GM19324 (cell line): Measurements from ENCODE around the gene SLC25A21.
A peak's percentile ranks its signal among the peaks of the same experiment; 100 is the strongest.

Source experiments
- ATAC-seq: cut with Tn5 transposase; IDR thresholded peaks from one replicate; pipeline ENCODE4 v1.9.1; 2021; ENCODE audit warnings: mild to moderate bottlenecking, moderate library complexity; ENCODE audit not compliant: unreplicated experiment, low FRiP score

Gene SLC25A21

DNA sequence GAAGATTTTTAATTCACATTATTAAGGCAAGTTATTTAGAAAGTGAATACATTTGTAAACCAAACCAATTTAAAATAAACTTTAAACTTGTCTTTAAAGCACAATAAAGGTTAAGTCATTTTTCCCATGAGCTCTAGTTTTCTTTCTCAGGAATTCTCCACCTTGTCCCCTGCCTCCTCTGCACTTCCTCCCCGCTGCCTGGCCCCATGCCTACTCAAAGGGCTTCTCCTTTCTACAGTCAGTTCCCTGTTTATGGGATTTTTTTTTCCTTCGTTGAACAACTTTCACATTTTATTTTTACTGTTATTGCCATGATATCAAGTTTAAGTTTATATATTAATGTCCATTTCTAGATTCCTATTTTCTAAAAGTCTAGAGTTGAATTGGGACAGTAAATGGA, 223.0 kb downstream of the SLC25A21 start:
- no peak for ATAC-seq

DNA sequence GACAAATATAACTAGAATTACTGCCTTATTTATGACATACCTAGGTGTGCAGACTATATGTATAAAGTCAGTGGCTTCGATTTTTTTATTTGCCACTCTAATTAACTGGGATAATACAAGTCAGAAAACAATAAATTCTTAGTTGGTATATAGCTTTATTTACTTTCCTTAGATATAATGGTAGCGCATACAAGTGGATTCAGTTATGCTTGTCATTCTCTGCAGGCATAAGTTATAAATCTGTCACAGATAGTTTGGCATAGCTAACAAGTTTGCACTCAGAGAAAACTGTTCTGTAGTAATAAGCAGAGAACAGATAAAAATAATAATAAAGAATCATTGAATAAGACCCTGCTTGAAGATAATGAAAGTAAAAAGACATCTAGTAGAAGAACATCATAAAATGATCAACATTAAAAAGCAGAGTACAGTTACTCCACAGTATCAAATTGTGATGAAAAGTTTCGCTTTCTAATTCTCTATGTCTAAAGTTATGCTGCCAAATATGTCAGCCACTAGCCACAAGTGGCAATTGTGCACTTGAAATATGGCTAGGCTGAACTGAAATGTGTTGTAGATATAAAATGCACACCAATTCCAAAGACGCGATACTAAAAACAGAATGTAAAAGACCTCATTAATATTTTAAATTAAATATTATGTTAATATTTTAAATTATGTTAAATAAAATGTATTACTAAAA, 224.1 kb downstream of the SLC25A21 start:
- ATAC-seq: no peak

- no peak for ATAC-seq
Observed at GRCh38 chr14:36947362-36947761, 225.0 kb downstream of the SLC25A21 start.

GRCh38 chr14:36946872-36947271, 225.5 kb downstream of the SLC25A21 start:
- no peak for ATAC-seq

DNA sequence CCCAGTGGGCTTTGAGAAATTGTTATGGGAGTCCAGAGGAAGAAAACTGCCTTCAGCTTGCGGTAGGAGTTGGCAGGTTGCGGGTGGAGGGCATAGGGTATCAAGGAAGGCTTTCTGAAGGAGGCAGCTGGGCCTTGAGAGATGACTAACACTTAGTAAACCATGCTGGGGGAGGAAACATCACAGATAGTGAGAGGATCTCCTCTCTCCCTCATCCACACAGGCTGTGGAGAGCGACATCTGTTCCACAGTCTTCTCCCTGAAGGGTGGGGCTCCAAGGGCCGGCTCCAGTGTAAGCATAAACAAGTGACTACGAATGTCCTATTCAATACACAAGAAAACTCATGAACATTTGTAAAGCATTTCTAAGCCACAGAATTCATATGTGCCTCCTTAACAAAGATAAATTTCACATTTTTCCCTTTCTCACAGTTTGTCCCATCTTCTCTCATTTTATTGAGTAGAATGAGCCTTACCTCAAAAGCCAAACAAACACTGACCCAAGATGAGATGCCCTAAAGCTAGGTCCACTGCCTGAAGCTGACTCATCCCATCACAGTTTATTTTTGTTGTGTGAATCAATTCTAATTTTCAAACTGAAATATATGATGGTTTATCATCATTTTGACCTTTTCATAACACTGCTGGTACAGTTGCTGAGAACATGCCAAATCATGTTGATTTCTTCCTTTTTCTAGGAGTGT, 227.9 kb downstream of the SLC25A21 start:
- ATAC-seq: no peak

GRCh38 chr14:36942522-36943245, 229.7 kb downstream of the SLC25A21 start:
- no peak for ATAC-seq

DNA sequence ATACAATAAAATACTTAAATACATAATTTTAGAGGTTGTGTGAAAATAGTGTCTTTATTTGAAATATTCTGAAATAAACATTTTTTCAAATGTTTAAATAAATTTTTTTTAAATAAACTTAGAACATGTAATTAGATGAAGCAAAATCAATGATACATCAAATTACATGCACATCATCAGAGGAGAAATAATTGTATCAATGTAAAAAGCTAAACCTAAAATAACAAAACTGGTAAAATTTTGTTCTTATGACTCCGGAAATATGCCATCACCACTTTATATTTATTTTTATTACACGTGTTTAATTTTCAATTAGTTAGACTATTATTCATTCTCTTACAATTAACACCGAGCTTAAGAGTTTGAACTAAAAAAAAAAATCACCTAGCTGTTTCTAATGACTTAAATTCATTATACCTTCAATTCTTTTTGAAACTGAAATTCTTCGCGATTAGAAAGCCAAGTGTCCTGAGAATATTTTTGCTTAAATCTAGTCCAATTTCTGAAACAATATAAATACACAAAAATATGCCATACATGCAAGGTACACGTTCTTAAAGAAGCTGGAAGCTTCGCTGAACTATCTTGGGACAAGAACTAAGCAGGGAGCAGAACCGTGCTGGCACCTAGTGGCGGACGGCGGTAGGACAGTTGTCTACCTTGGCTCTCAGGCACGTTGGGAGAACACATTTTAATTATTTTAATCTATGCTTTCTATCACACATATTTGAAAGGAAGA, 230.5 kb downstream of the SLC25A21 start:
- peak; percentile 78 for ATAC-seq

DNA sequence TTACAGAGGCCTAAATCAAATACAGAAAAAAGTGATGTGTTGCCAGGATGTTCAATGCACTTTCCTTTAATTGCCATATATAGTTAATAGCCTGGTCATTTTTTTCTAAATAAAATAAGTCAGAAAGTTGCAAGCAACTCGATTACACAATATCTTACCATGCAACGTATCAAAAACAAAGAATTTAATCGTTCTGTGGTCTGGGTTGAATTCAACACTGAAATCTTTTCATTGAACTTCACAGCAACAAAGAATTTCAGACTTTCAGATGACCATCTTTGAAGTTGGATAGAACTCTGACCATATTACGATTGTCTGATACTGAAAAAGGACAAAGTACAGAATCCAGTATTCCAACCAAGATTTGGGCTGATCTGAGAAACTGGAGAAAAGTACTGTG, 231.9 kb downstream of the SLC25A21 start:
- no peak for ATAC-seq

DNA sequence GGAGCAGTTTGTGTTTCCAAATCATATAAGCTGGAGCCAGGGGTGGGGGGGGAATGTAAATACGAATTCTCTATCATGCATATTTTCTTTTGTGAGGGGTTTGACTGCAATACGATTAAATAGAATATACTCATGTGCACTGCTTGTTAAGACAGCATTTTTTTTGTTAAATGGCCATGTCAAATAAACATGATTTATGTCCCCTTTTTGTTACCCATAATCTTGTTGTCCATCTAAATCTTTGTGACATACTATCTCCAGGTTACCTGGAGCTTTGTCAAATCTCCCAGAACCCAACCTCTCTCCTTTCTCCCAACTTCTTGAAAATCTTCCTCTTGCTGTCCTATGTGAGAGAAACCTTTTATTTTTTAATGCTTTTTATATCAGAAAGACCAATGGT, 233.1 kb downstream of the SLC25A21 start:
- no peak for ATAC-seq

- no peak for ATAC-seq
Observed at GRCh38 chr14:36938678-36939077, 233.7 kb downstream of the SLC25A21 start.

GRCh38 chr14:36935976-36936678, 236.3 kb downstream of the SLC25A21 start:
- ATAC-seq: no peak

GRCh38 chr14:36934304-36934703, 238.1 kb downstream of the SLC25A21 start:
- no peak for ATAC-seq

GRCh38 chr14:36931791-36932190, 240.6 kb downstream of the SLC25A21 start:
- ATAC-seq: no peak

DNA sequence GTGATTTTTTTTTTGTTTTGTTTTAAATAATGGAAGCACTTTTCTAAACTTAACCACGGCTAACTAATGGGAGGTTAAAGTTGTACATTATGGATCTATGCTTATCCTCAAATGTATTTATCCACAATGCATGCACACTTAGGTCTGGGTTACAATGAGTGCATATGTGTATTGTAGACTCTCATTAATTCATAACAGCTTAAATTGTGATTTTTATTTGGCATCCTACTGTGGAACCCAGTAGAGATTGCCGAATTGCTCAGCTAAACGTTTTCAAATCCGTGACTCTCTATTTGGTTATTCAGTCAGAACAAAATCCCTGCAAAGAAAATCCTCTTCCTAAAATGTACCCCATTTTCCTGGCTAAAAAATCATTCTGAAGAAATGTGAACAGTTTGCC, 244.0 kb downstream of the SLC25A21 start:
- no peak for ATAC-seq

- ATAC-seq: no peak
Observed at GRCh38 chr14:36925094-36925493, 247.3 kb downstream of the SLC25A21 start.

DNA sequence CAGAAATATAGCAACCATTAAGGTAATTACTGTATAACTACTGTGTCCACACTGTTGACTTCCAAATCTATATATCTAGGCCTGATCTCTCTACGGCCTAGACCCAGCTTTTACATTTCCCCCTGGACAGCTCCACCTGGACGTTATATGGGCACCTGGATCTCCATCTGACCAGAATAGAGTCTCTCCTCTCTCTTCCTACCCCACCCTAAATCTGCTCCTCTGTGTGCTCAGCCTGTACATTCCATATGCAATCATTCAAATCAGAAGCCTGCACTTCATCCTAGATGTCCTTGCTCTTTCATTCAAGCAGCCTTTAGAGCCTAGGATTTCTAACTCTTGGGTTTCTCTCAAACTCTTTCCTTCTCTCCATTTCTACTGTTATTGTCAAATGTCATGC, 255.7 kb downstream of the SLC25A21 start:
- no peak for ATAC-seq

DNA sequence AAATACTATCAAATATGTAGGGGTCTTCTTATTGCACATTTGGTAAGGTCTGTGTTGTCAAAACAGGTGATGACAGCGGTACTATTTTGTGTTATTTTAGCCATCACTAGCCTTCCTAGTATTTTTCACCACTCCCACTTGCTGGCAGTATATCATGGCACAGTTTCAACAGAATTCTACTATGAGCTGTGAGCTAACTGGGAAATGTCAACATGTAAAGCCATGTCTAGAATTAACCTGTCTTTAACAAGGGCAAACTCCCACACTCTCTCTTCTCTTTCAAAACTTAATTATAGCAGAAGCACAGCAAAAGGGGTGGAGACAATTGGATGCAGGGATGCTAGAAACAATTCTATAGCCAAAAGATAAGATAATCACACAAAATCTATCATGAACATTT, 257.3 kb downstream of the SLC25A21 start:
- no peak for ATAC-seq

DNA sequence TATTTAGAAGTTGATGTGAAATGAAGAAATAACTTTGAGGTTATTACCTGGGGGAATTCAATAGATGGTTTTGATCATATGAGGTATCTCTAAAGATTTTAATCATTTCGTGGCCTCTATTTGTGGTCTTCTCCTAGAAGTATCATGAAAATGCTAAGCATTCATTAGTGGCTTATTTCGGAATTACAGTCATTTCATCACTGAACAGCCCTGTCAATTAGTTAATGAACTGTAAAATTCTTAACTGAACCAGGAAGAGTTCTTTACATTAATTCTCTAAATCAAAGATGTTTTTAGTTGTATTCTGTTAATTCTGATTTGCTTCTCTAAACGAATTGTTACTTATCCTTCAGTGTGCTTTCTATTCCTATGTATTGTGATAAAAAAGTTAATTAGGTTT, 261.8 kb downstream of the SLC25A21 start:
- no peak for ATAC-seq

GRCh38 chr14:36905272-36905888, 267.0 kb downstream of the SLC25A21 start:
- ATAC-seq: no peak

DNA sequence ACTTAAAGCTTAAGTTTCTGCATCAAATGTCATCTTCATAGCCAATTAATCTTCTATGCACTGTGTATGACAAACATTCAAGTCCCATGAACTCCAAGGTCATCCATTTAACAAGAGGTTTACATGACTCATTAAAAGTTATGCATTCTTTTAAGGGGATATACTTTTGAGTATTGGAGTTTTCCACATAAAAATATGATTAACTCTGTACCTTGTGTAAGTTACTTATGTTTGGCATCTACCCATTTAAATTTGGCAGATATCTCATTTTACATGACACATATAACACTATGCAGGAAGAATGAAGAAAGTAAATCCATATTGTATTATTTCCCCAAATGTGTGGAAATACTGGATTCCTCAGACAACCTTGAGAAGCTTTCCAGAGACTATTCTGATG, 270.5 kb downstream of the SLC25A21 start:
- ATAC-seq: no peak
